Endothelial cell of umbilical vein (primary cell): ENCODE data around the gene RBM25. TPM values are rescaled to one million over a fixed set of nuclear protein-coding genes. Genes with fewer than 3 reads are reported as not detected.

Experiments
- BruUV-seq: library from RNA; stranded (reverse); fragments of 400-500 nt; replicated peaks from 2 replicates; lab custom pipeline; 2021; lab: Mats Ljungman, UMichigan
- CTCF ChIA-PET: fragments of 300-600, 350-600 bp; sonication (Branson Sonifier 250); formaldehyde crosslinking; loops from one replicate; lab custom pipeline; 2021; ENCODE audit warnings: antibody characterized with exemption, inconsistent platforms; lab: Charles Lee
- POLR2A ChIA-PET: fragments of 300-600, 350-600 bp; sonication (Branson Sonifier 250); formaldehyde crosslinking; loops from one replicate; lab custom pipeline; 2021; ENCODE audit warnings: antibody characterized with exemption, inconsistent platforms; lab: Charles Lee
- DNase-seq: peaks from one replicate; pipeline ENCODE4 v3.0.0-alpha.2; 2011; ENCODE audit warnings: low read depth, low spot score
- FAIRE-seq: peaks from 2 replicates; lab custom pipeline; 2011; peaks lifted over from hg19 to GRCh38; lab: Jason Lieb, UNC
- H2AFZ ChIP-seq: 2 replicates; pipeline ENCODE4 v1.6.0; 2012; ENCODE audit warnings: low read depth, low read length, control low read depth, inconsistent platforms
- H3K27ac ChIP-seq: 2 replicates; pipeline ENCODE4 v1.5.1; 2011; ENCODE audit warnings: low read depth, mild to moderate bottlenecking, control low read depth, low read length, moderate library complexity; ENCODE audit not compliant: insufficient read depth
- H3K27me3 ChIP-seq, 2 experiments: 2 replicates each; pipeline versions ENCODE4 v1.6.0 to v1.6.1; 2011; ENCODE audit warnings: low read length in 2 of 2, mixed read lengths in 1 of 2; ENCODE audit not compliant: control insufficient read depth in 2 of 2, insufficient read depth in 2 of 2
- H3K36me3 ChIP-seq, 2 experiments: 2 replicates in 1 of 2; 3 replicates in 1 of 2; pipeline ENCODE4 v1.5.1; 2011; ENCODE audit warnings: low read length in 2 of 2, mild to moderate bottlenecking in 1 of 2, moderate library complexity in 1 of 2; ENCODE audit not compliant: control insufficient read depth in 2 of 2, insufficient read depth in 2 of 2; ENCODE audit errors: extremely low read depth in 1 of 2
- H3K4me1 ChIP-seq: 3 replicates; pipeline ENCODE4 v1.5.1; 2011; ENCODE audit warnings: mild to moderate bottlenecking, low read length; ENCODE audit not compliant: control insufficient read depth, insufficient read depth; ENCODE audit errors: extremely low read depth
- H3K4me2 ChIP-seq: 2 replicates; pipeline ENCODE4 v1.6.1; 2011; ENCODE audit warnings: low read length, control low read depth, mixed read lengths; ENCODE audit not compliant: insufficient read depth
- H3K4me3 ChIP-seq, 3 experiments: fragments of 200-600 bp in 1 of 3; sonication (generic), shearing (Covaris generic) in 1 of 3; replicated peaks in 1 of 3; 2 replicates each; pipeline ENCODE4 v1.5.1; 2011 to 2016; ENCODE audit warnings: control low read depth in 3 of 3, low read length in 3 of 3, mild to moderate bottlenecking in 2 of 3, inconsistent platforms in 1 of 3, low read depth in 1 of 3, moderate library complexity in 1 of 3; ENCODE audit not compliant: insufficient read depth in 1 of 3
- H3K79me2 ChIP-seq: 2 replicates; pipeline ENCODE4 v1.6.0; 2012; ENCODE audit warnings: low read length, inconsistent platforms; ENCODE audit not compliant: control insufficient read depth, insufficient read depth
- H3K9ac ChIP-seq: replicated peaks from 2 replicates; pipeline ENCODE3; 2011; ENCODE audit warnings: low read length, control low read depth; ENCODE audit not compliant: insufficient read depth; ENCODE audit errors: extremely low read depth
- H3K9me1 ChIP-seq: replicated peaks from 3 replicates; pipeline ENCODE4 v1.6.0; 2011; ENCODE audit warnings: mild to moderate bottlenecking, low read length; ENCODE audit not compliant: control insufficient read depth, insufficient read depth; ENCODE audit errors: extremely low read depth
- H3K9me3 ChIP-seq: replicated peaks from 2 replicates; pipeline ENCODE4 v1.5.1; 2012; ENCODE audit warnings: low read length, inconsistent platforms; ENCODE audit not compliant: control insufficient read depth, insufficient read depth
- H4K20me1 ChIP-seq: replicated peaks from 2 replicates; pipeline ENCODE3; 2011; ENCODE audit warnings: mild to moderate bottlenecking, low read length; ENCODE audit not compliant: control insufficient read depth, insufficient read depth; ENCODE audit errors: extremely low read depth
- EZH2 ChIP-seq: IDR thresholded peaks from 2 replicates; pipeline ENCODE4 v1.6.1; 2012; ENCODE audit warnings: borderline replicate concordance, low read depth, mild to moderate bottlenecking, moderate library complexity, low read length, inconsistent platforms; ENCODE audit not compliant: severe bottlenecking
- FOS ChIP-seq: IDR thresholded peaks from 2 replicates; pipeline ENCODE4 v1.6.1; 2011; ENCODE audit warnings: mild to moderate bottlenecking, low read length, moderate library complexity, borderline replicate concordance; ENCODE audit not compliant: insufficient read depth
- GATA2 ChIP-seq: IDR thresholded peaks from 2 replicates; pipeline ENCODE4 v1.7.0; 2011; ENCODE audit warnings: low read depth, mild to moderate bottlenecking, moderate library complexity, mixed read lengths, low read length; ENCODE audit not compliant: insufficient read length, insufficient read depth
- JUN ChIP-seq: IDR thresholded peaks from 2 replicates; pipeline ENCODE4 v1.6.1; 2011; ENCODE audit warnings: borderline replicate concordance, low read depth; ENCODE audit not compliant: insufficient read length, insufficient read depth
- MYC ChIP-seq: IDR thresholded peaks from one replicate; pipeline ENCODE4 v1.6.1; 2011; ENCODE audit warnings: mild to moderate bottlenecking, low read depth, low read length
- POLR2A ChIP-seq: IDR thresholded peaks from 2 replicates; pipeline ENCODE4 v1.6.1; 2012; ENCODE audit warnings: low read depth, mild to moderate bottlenecking, control low read depth, low read length
- POLR2AphosphoS5 ChIP-seq: IDR thresholded peaks from 2 replicates; pipeline ENCODE4 v1.6.1; 2012; ENCODE audit warnings: low read depth, mild to moderate bottlenecking, control low read depth, low read length, moderate library complexity; ENCODE audit not compliant: insufficient read depth
- dilution Hi-C: fragments of 300-500 bp; cut with MboI; formaldehyde crosslinking; loops from one replicate; pipeline ENCODE4 v1.15.0; 2019; ENCODE audit warnings: low sequenced_read_pairs; ENCODE audit not compliant: extremely low pct_ligation_motif_present
- intact Hi-C: fragments of 100-400 bp; cut with micrococcal nuclease; formaldehyde crosslinking; loops from one replicate; pipeline ENCODE4 v1.10.0; 2022
- polyA plus RNA-seq, 4 experiments: library from polyadenylated mRNA; depleted of rRNA in 3 of 4; stranded (reverse) in 3 of 4; unstranded in 1 of 4; fragments of >200 nt; gene quantifications; 2 replicates each; pipeline versions ENCODE4 v1.2.1 to v1.2.3, GENCODE V29; 2011 to 2012; ENCODE audit warnings: missing spikeins in 1 of 4
- total RNA-seq: library from RNA; stranded (reverse); gene quantifications from 2 replicates; pipeline ENCODE4 v1.2.3, GENCODE V29; 2021
- TF ChIP-seq, protein P1 (sequence below), 2 donors: IDR thresholded peaks; 1 replicate in 1 of 2; 2 replicates in 1 of 2; pipeline ENCODE4 v1.5.1; 2011; ENCODE audit warnings: low read length in 2 of 2, mild to moderate bottlenecking in 2 of 2, moderate library complexity in 2 of 2, control low read depth in 1 of 2, inconsistent platforms in 1 of 2, low read depth in 1 of 2; ENCODE audit not compliant: insufficient read depth in 1 of 2; ENCODE audit errors: extremely low read depth in 1 of 2
- TF ChIP-seq, protein P2 (sequence below): IDR thresholded peaks from 2 replicates; pipeline ENCODE4 v1.6.1; 2011; ENCODE audit not compliant: insufficient read depth, insufficient read length

The RBM25 gene
- total and polyA plus RNA-seq, 2 donors (not counting 3 experiments of a cell fraction or from before 2014, with no cell fraction given): 20.6 to 86.1 TPM

DNA sequence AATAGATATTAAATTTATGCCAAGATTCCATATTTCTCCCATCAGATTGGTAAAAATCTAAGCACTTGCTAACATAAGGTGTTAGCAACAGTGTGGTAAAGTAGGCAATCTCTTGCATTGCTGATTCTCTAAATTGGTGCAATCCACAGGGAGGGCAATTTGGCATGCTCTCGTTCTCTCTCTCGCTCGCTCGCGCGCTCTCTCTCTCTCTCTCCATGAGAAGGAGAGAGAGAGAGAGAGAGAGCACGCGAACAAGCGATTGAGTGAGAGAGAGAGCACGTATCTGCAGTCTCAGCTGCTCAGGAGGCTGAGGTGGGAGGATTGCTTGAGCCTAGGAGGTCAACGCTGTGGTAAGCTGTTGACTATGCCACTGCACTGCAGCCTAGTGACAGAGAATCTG, 103.9 kb downstream of the RBM25 start:
- H3K4me1 ChIP-seq: no peaks in the 10 kb centered on the region
- FAIRE-seq (no peak), DNase-seq (no peak)
- no TSS peak for BruUV-seq
- H3K27me3 ChIP-seq: no peaks in the 10 kb centered on the region
- dilution Hi-C loops: no loop called here
- intact Hi-C loops: no loop called here
- no peaks in the 10 kb centered on the region for H3K9me3 ChIP-seq
- H3K36me3 ChIP-seq: peaks cover 3 to 4% of the 10 kb centered on the region in 2 experiments
- H3K27ac ChIP-seq: no peak overlapping the region
- TF ChIP-seq, protein P1, sequence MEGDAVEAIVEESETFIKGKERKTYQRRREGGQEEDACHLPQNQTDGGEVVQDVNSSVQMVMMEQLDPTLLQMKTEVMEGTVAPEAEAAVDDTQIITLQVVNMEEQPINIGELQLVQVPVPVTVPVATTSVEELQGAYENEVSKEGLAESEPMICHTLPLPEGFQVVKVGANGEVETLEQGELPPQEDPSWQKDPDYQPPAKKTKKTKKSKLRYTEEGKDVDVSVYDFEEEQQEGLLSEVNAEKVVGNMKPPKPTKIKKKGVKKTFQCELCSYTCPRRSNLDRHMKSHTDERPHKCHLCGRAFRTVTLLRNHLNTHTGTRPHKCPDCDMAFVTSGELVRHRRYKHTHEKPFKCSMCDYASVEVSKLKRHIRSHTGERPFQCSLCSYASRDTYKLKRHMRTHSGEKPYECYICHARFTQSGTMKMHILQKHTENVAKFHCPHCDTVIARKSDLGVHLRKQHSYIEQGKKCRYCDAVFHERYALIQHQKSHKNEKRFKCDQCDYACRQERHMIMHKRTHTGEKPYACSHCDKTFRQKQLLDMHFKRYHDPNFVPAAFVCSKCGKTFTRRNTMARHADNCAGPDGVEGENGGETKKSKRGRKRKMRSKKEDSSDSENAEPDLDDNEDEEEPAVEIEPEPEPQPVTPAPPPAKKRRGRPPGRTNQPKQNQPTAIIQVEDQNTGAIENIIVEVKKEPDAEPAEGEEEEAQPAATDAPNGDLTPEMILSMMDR (IDR thresholded peaks at IDR 0.05; ENCODE audit: extremely low read depth in 1 of 2, insufficient read depth in 1 of 2, low read depth in 1 of 2, low read length in 2 of 2): no peak
- no peak for TF ChIP-seq EZH2
- no peak for TF ChIP-seq POLR2AphosphoS5
- TF ChIP-seq GATA2: no peak
- no peak for TF ChIP-seq FOS
- TF ChIP-seq POLR2A: no peak
- no peak for TF ChIP-seq MYC
- TF ChIP-seq, protein P2, sequence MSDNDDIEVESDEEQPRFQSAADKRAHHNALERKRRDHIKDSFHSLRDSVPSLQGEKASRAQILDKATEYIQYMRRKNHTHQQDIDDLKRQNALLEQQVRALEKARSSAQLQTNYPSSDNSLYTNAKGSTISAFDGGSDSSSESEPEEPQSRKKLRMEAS: no peak
- no peak for TF ChIP-seq JUN
- no peaks in the 10 kb centered on the region for H4K20me1 ChIP-seq
- no peak overlapping the region for H3K4me2 ChIP-seq
- ChIA-PET POLR2A (no interaction called here), CTCF (interaction anchor here (1.1 to 1.2 kb wide), 2 partner anchors 11 kb away, joined by 3 to 6 read pairs; no protein-coding TSS in a partner anchor)
- H3K4me3 ChIP-seq: no peak overlapping the region
- H2AFZ ChIP-seq: no peak overlapping the region
- H3K9ac ChIP-seq: no peak overlapping the region
- no peaks in the 10 kb centered on the region for H3K79me2 ChIP-seq
- no peaks in the 10 kb centered on the region for H3K9me1 ChIP-seq
